NCI-H345 treated with DMSO at 0.1 percent for 48 hours (cell line): ENCODE data around the gene TNIK.

Experiments
- DNase-seq: peaks from one replicate; lab custom pipeline; 2025; ENCODE audit not compliant: unreplicated experiment; lab: John Stamatoyannopoulos, UW

The TNIK gene

GRCh38 chr3:171013822-171014748, 446.1 kb downstream of the TNIK start:
- DNase-seq: no peak

GRCh38 chr3:171011873-171012336, 448.3 kb downstream of the TNIK start:
- DNase-seq: no peak
